Loucy (cell line): ENCODE results near the gene ARHGAP1.

ENCODE experiments used
- H2AFZ ChIP-seq: fragments of 200-600 bp; sonication (generic); 2 replicates; pipeline ENCODE4 v1.6.0; 2016; ENCODE audit warnings: antibody characterized with exemption, mild to moderate bottlenecking, low read length, moderate library complexity
- H3F3A ChIP-seq: fragments of 200-600 bp; 2 replicates; pipeline ENCODE4 v1.6.0; 2016; ENCODE audit warnings: antibody characterized with exemption, low read depth, mild to moderate bottlenecking
- H3K27me3 ChIP-seq: fragments of 200-600 bp; sonication (generic); 2 replicates; pipeline ENCODE4 v1.6.1; 2014; ENCODE audit warnings: low read length, mild to moderate bottlenecking; ENCODE audit not compliant: insufficient read depth, poor library complexity, severe bottlenecking
- H3K36me3 ChIP-seq: fragments of 200-600 bp; sonication (generic); 2 replicates; pipeline ENCODE4 v1.6.1; 2016; ENCODE audit warnings: low read length; ENCODE audit not compliant: insufficient read depth
- H3K4me1 ChIP-seq: fragments of 200-600 bp; sonication (generic); 2 replicates; pipeline ENCODE4 v1.5.1; 2014; ENCODE audit warnings: low read length, mild to moderate bottlenecking; ENCODE audit not compliant: insufficient read depth, poor library complexity, severe bottlenecking
- H3K4me2 ChIP-seq: fragments of 200-600 bp; sonication (generic); 2 replicates; pipeline ENCODE4 v1.6.0; 2014; ENCODE audit warnings: antibody characterized with exemption, low read length, low read depth, mild to moderate bottlenecking; ENCODE audit not compliant: poor library complexity, severe bottlenecking
- H3K4me3 ChIP-seq: fragments of 200-600 bp; sonication (generic); 2 replicates; pipeline ENCODE4 v1.5.1; 2014; ENCODE audit warnings: low read length, mild to moderate bottlenecking, mixed read lengths; ENCODE audit not compliant: poor library complexity, severe bottlenecking
- H3K79me2 ChIP-seq: fragments of 200-600 bp; sonication (generic); 2 replicates; pipeline ENCODE4 v1.6.1; 2014; ENCODE audit warnings: low read length; ENCODE audit not compliant: insufficient read depth
- H3K9ac ChIP-seq: fragments of 200-600 bp; sonication (generic); 2 replicates; pipeline ENCODE4 v1.6.0; 2014; ENCODE audit warnings: mild to moderate bottlenecking, low read depth, low read length, moderate library complexity; ENCODE audit not compliant: poor library complexity, severe bottlenecking
- H3K9me2 ChIP-seq: fragments of 200-600 bp; sonication (generic); replicated peaks from 2 replicates; pipeline ENCODE4 v1.6.1; 2016; ENCODE audit warnings: low read depth, low read length, mixed read lengths
- H3K9me3 ChIP-seq: fragments of 200-600 bp; sonication (generic); 2 replicates; pipeline ENCODE4 v1.6.1; 2014; ENCODE audit warnings: mild to moderate bottlenecking, antibody characterized with exemption, low read length, low read depth; ENCODE audit not compliant: insufficient read depth
- H4K20me1 ChIP-seq: fragments of 200-600 bp; sonication (generic); 2 replicates; pipeline ENCODE4 v1.6.0; 2014; ENCODE audit warnings: antibody characterized with exemption, low read length, mild to moderate bottlenecking; ENCODE audit not compliant: insufficient read depth, poor library complexity, severe bottlenecking
- CTCF ChIP-seq: fragments of 200-600 bp; sonication (generic); conservative IDR thresholded peaks from 2 replicates; pipeline ENCODE4 v1.5.1; 2014; ENCODE audit warnings: mild to moderate bottlenecking, antibody characterized with exemption, low read length
- EZH2phosphoT487 ChIP-seq: fragments of 200-600 bp; IDR thresholded peaks from 2 replicates; pipeline ENCODE4 v1.6.1; 2018; ENCODE audit warnings: antibody characterized with exemption, mild to moderate bottlenecking, moderate library complexity, borderline replicate concordance

The ARHGAP1 gene

GRCh38 chr11:46642627-46643335 is 57.6 kb downstream of the ARHGAP1 start:
- H3K4me3 ChIP-seq: no peak overlapping the region
- H3K9me2 ChIP-seq: no peaks in the 10 kb centered on the region
- H2AFZ ChIP-seq: no peak overlapping the region
- no peak overlapping the region for H3K9ac ChIP-seq
- H4K20me1 ChIP-seq: no peaks in the 10 kb centered on the region
- no peak overlapping the region for H3K4me2 ChIP-seq
- H3K79me2 ChIP-seq: peaks cover 5% of the 10 kb centered on the region; the same call in 1 of the 2 replicates
- H3K36me3 ChIP-seq: peaks cover 47% of the 10 kb centered on the region; the same call in 1 of the 2 replicates
- no peak for TF ChIP-seq CTCF
- TF ChIP-seq EZH2phosphoT487: no peak
- H3K27me3 ChIP-seq: no peaks in the 10 kb centered on the region
- no peaks in the 10 kb centered on the region for H3K9me3 ChIP-seq
- no peaks in the 10 kb centered on the region for H3F3A ChIP-seq
- peaks cover 6% of the 10 kb centered on the region for H3K4me1 ChIP-seq

GRCh38 chr11:46641639-46642038 is 58.8 kb downstream of the ARHGAP1 start:
- Histone ChIP-seq H3F3A (no peaks in the 10 kb centered on the region), H3K36me3 (peaks cover 36% of the 10 kb centered on the region; the same call in 1 of the 2 replicates), H3K9me3 (no peaks in the 10 kb centered on the region), H3K4me2 (no peak overlapping the region), H3K9me2 (no peaks in the 10 kb centered on the region), H3K79me2 (peaks cover 5% of the 10 kb centered on the region; the same call in 1 of the 2 replicates), H3K27me3 (no peaks in the 10 kb centered on the region), H4K20me1 (no peaks in the 10 kb centered on the region), H3K9ac (no peak overlapping the region), H3K4me3 (no peak overlapping the region), H3K4me1 (peaks cover 6% of the 10 kb centered on the region), H2AFZ (no peak overlapping the region)
- no peak for TF ChIP-seq EZH2phosphoT487
- no peak for TF ChIP-seq CTCF

GRCh38 chr11:46640036-46640788 is 60.2 kb downstream of the ARHGAP1 start:
- peaks cover 5% of the 10 kb centered on the region; the same call in 1 of the 2 replicates for H3K79me2 ChIP-seq
- H2AFZ ChIP-seq: no peak overlapping the region
- no peaks in the 10 kb centered on the region for H3K9me3 ChIP-seq
- no peaks in the 10 kb centered on the region for H4K20me1 ChIP-seq
- peaks cover 6% of the 10 kb centered on the region for H3K4me1 ChIP-seq
- H3F3A ChIP-seq: no peaks in the 10 kb centered on the region
- no peak overlapping the region for H3K4me3 ChIP-seq
- no peak overlapping the region for H3K9ac ChIP-seq
- H3K9me2 ChIP-seq: no peaks in the 10 kb centered on the region
- no peak overlapping the region for H3K4me2 ChIP-seq
- no peak for TF ChIP-seq CTCF
- no peak for TF ChIP-seq EZH2phosphoT487
- no peaks in the 10 kb centered on the region for H3K27me3 ChIP-seq
- H3K36me3 ChIP-seq: peaks cover 31% of the 10 kb centered on the region; the same call in 1 of the 2 replicates
